HCT116 (cell line): Measurements from ENCODE around the gene EMP2. TPM values are rescaled to one million over a fixed set of nuclear protein-coding genes. Genes with fewer than 3 reads are reported as not detected.

ENCODE experiments used
- ATAC-seq: fragments of 200-7000 bp; cut with Tn5 transposase; 2 replicates; pipeline ENCODE4 v1.9.1; 2020; ENCODE audit warnings: mild to moderate bottlenecking, moderate library complexity
- BruUV-seq: library from RNA; stranded (reverse); fragments of 400-500 nt; replicated peaks from 2 replicates; lab custom pipeline; 2021; lab: Mats Ljungman, UMichigan
- CTCF ChIA-PET: fragments of 300-600 bp; sonication (Branson Sonifier 250); formaldehyde crosslinking; loops from one replicate; lab custom pipeline; 2021; ENCODE audit warnings: antibody characterized with exemption; lab: Charles Lee
- POLR2A ChIA-PET: fragments of 300-600, 350-600 bp; sonication (Branson Sonifier 250); formaldehyde crosslinking; loops from one replicate; lab custom pipeline; 2021; ENCODE audit warnings: antibody characterized with exemption; lab: Charles Lee
- RAD21 ChIA-PET, 2 experiments: fragments of 300-600 bp; sonication (Branson Sonifier 250); formaldehyde crosslinking; loops; one replicate each; lab custom pipeline; 2023; ENCODE audit warnings: low total read pairs in 2 of 2; ENCODE audit not compliant: uncharacterized antibody in 2 of 2, unreplicated experiment in 2 of 2, low non-redundant PET in 1 of 2; lab: Charles Lee
- DNase-seq: peaks from one replicate; pipeline ENCODE4 v3.0.0-alpha.2; 2010; ENCODE audit warnings: low read depth, low spot score
- H2AFZ ChIP-seq: fragments of 200-600 bp; shearing (Covaris generic), sonication (generic); 2 replicates; pipeline ENCODE4 v1.6.1; 2017; ENCODE audit warnings: low read depth, mixed run types, mixed read lengths, antibody characterized with exemption, low read length; ENCODE audit not compliant: poor library complexity, severe bottlenecking
- H3K27ac ChIP-seq: 2 replicates; pipeline ENCODE4 v1.5.1; 2012; ENCODE audit warnings: low read depth, low read length
- H3K27me3 ChIP-seq: fragments of 200-600 bp; sonication (generic); 2 replicates; pipeline ENCODE4 v1.6.1; 2016; ENCODE audit warnings: mixed run types, low read length, mixed read lengths; ENCODE audit not compliant: insufficient read depth
- H3K36me3 ChIP-seq, 2 experiments: fragments of 200-500 bp in 1 of 2; fragments of 200-600 bp in 1 of 2; sonication (Bioruptor generic) in 1 of 2; sonication (generic) in 1 of 2; 2 replicates each; pipeline versions ENCODE4 v1.5.1 to v1.6.1; 2014 to 2016; ENCODE audit warnings: low read length in 2 of 2, inconsistent platforms in 1 of 2, mixed read lengths in 1 of 2, mixed run types in 1 of 2; ENCODE audit not compliant: insufficient read depth in 2 of 2, control insufficient read depth in 1 of 2
- H3K4me1 ChIP-seq, 2 experiments: fragments of 200-600 bp in 1 of 2; sonication (generic) in 1 of 2; 2 replicates each; pipeline versions ENCODE4 v1.5.1 to v1.6.1; 2012 to 2017; ENCODE audit warnings: low read length in 2 of 2, inconsistent platforms in 1 of 2, mild to moderate bottlenecking in 1 of 2, mixed read lengths in 1 of 2, mixed run types in 1 of 2, moderate library complexity in 1 of 2; ENCODE audit not compliant: insufficient read depth in 2 of 2, control insufficient read depth in 1 of 2
- H3K4me2 ChIP-seq: fragments of 200-600 bp; sonication (generic); 2 replicates; pipeline ENCODE4 v1.6.1; 2017; ENCODE audit warnings: mixed run types, low read length, mixed read lengths
- H3K4me3 ChIP-seq, 2 experiments: fragments of 200-600 bp in 1 of 2; sonication (generic) in 1 of 2; replicated peaks in 1 of 2; 2 replicates each; pipeline ENCODE4 v1.5.1; 2011 to 2016; ENCODE audit warnings: low read length in 2 of 2, control low read depth in 1 of 2, low read depth in 1 of 2, mild to moderate bottlenecking in 1 of 2, mixed read lengths in 1 of 2, mixed run types in 1 of 2
- H3K79me2 ChIP-seq: fragments of 200-600 bp; sonication (generic); 2 replicates; pipeline ENCODE4 v1.6.1; 2017; ENCODE audit warnings: mild to moderate bottlenecking, mixed run types, low read length, moderate library complexity, mixed read lengths; ENCODE audit not compliant: insufficient read depth
- H3K9ac ChIP-seq: fragments of 200-600 bp; sonication (generic); 2 replicates; pipeline ENCODE4 v1.6.1; 2016; ENCODE audit warnings: low read length, mixed read lengths
- H3K9me2 ChIP-seq: fragments of 200-600 bp; sonication (generic), shearing (Covaris generic); 2 replicates; pipeline ENCODE4 v1.6.1; 2017; ENCODE audit warnings: mixed run types, mild to moderate bottlenecking, moderate library complexity; ENCODE audit not compliant: insufficient read depth
- H3K9me3 ChIP-seq, 2 experiments: fragments of 200-500 bp in 1 of 2; fragments of 200-600 bp in 1 of 2; sonication (Bioruptor generic) in 1 of 2; sonication (generic) in 1 of 2; 2 replicates each; pipeline ENCODE4 v1.6.1; 2014 to 2017; ENCODE audit warnings: low read length in 2 of 2, mixed read lengths in 2 of 2, inconsistent platforms in 1 of 2, low read depth in 1 of 2, mild to moderate bottlenecking in 1 of 2, mixed run types in 1 of 2, moderate library complexity in 1 of 2; ENCODE audit not compliant: control insufficient read depth in 1 of 2, insufficient read depth in 1 of 2
- H4K20me1 ChIP-seq: fragments of 200-600 bp; sonication (generic), shearing (Covaris generic); 2 replicates; pipeline ENCODE4 v1.6.1; 2017; ENCODE audit warnings: mixed run types, mild to moderate bottlenecking, moderate library complexity; ENCODE audit not compliant: insufficient read depth
- ELF1 ChIP-seq: IDR thresholded peaks from 2 replicates; pipeline ENCODE4 v1.6.1; 2012; ENCODE audit warnings: low read depth, borderline replicate concordance
- EZH2phosphoT487 ChIP-seq: fragments of 200-600 bp; IDR thresholded peaks from 2 replicates; pipeline ENCODE4 v1.6.1; 2018; ENCODE audit warnings: antibody characterized with exemption, borderline replicate concordance
- POLR2A ChIP-seq: IDR thresholded peaks from 2 replicates; pipeline ENCODE4 v1.7.0; 2011; ENCODE audit warnings: borderline replicate concordance; ENCODE audit not compliant: insufficient read depth, insufficient read length; ENCODE audit errors: extremely low read depth
- POLR2AphosphoS5 ChIP-seq: IDR thresholded peaks from 2 replicates; pipeline ENCODE4 v1.6.1; 2011; ENCODE audit warnings: mild to moderate bottlenecking, low read depth, low read length, moderate library complexity
- SP1 ChIP-seq: IDR thresholded peaks from 2 replicates; pipeline ENCODE4 v1.6.1; 2012; ENCODE audit warnings: low read depth
- ZNF274 ChIP-seq: fragments of 200-500 bp; sonication (Bioruptor generic); IDR thresholded peaks from 2 replicates; pipeline ENCODE4 v1.6.1; 2014; ENCODE audit warnings: mild to moderate bottlenecking, low read depth, low read length, inconsistent platforms
- intact Hi-C: fragments of 100-400 bp; cut with micrococcal nuclease; formaldehyde crosslinking; loops from 2 replicates; pipeline ENCODE4 v1.10.0; 2022
- total RNA-seq: library from RNA; stranded (reverse); gene quantifications from one replicate; pipeline ENCODE4 v1.2.1, GENCODE V29; 2021; ENCODE audit not compliant: unreplicated experiment
- TF ChIP-seq, protein P1 (sequence below): IDR thresholded peaks from 2 replicates; pipeline ENCODE4 v1.6.1; 2011; ENCODE audit warnings: mild to moderate bottlenecking, low read length, moderate library complexity; ENCODE audit not compliant: insufficient replicate concordance; ENCODE audit errors: extremely low read depth
- TF ChIP-seq, protein P2 (sequence below), 3 experiments: fragments of 200-600 bp in 1 of 3; sonication (generic) in 1 of 3; IDR thresholded peaks in 2 of 3; conservative IDR thresholded peaks in 1 of 3; 2 replicates each; pipeline ENCODE4 v1.5.1; 2012 to 2017; ENCODE audit warnings: low read depth in 2 of 3, low read length in 2 of 3, antibody characterized with exemption in 1 of 3, borderline replicate concordance in 1 of 3, control low read depth in 1 of 3, mild to moderate bottlenecking in 1 of 3, mixed read lengths in 1 of 3, mixed run types in 1 of 3, moderate library complexity in 1 of 3; ENCODE audit not compliant: insufficient read depth in 1 of 3
- TF ChIP-seq, protein P3 (sequence below): IDR thresholded peaks from 2 replicates; pipeline ENCODE4 v1.6.1; 2012
- TF ChIP-seq, protein P4 (sequence below): IDR thresholded peaks from 2 replicates; pipeline ENCODE4 v1.6.1; 2012

EMP2 gene
- total RNA-seq, 1 experiment from 2014 or later, result 32.6 TPM

DNA sequence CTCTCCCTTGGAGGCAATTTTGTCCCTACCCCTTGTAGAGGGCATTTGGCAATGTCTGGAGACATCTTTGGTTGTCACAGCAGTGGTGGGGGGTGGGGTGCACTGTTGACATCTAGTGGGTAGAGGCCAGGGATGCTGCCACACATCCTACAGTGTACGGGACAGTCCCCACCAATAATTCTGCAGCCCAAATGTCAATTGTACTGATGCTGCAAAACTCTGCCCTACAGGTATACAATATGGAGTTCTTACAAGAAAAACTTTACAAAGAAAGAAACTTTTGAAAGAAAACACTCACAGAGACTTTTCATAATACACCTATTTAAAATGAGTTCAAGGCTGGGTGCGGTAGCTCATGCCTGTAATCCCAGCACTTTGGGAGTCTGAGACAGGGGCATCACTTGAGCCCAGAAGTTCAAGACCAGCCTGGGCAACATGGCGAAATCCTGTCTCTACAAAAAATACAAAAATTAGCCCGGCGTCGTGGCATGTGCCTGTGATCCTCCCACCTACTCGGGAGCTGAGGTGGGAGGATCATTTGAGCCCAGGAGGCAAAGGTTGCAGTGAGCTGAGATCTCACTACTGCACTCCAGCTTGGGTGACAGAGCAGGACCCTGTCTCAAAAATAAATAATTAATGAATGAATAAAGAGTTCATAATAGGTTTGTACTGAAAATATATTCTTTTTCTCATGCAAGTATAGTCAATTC is 59.4 kb downstream of the EMP2 start:
- Histone ChIP-seq H3K27ac (no peak overlapping the region), H4K20me1 (no peaks in the 10 kb centered on the region), H3K9ac (no peak overlapping the region), H3K9me2 (no peaks in the 10 kb centered on the region), H3K36me3 (0 out of 4 replicates have a peak, but pooled peaks cover 0 to 3% of the 10 kb centered on the region in 2 experiments), H3K27me3 (no peaks in the 10 kb centered on the region), H3K4me2 (no peak overlapping the region), H3K9me3 (no peaks in the 10 kb centered on the region), H3K79me2 (no peaks in the 10 kb centered on the region), H3K4me3 (no peak overlapping the region), H2AFZ (no peak overlapping the region), H3K4me1 (no peaks in the 10 kb centered on the region)
- intact Hi-C loops, result loop anchor here (1.0 kb wide), 1 partner anchor 216 kb away; no protein-coding TSS in a partner anchor
- no peak for ATAC-seq
- DNase-seq, result no peak
- ChIA-PET RAD21 (no interaction called here), POLR2A (no interaction called here), CTCF (interaction anchor here (0.7 to 1.8 kb wide), 4 partner anchors 13 to 398 kb away, joined by 3 to 5 read pairs (median 4); no protein-coding TSS in a partner anchor)
- TF ChIP-seq, protein P1, sequence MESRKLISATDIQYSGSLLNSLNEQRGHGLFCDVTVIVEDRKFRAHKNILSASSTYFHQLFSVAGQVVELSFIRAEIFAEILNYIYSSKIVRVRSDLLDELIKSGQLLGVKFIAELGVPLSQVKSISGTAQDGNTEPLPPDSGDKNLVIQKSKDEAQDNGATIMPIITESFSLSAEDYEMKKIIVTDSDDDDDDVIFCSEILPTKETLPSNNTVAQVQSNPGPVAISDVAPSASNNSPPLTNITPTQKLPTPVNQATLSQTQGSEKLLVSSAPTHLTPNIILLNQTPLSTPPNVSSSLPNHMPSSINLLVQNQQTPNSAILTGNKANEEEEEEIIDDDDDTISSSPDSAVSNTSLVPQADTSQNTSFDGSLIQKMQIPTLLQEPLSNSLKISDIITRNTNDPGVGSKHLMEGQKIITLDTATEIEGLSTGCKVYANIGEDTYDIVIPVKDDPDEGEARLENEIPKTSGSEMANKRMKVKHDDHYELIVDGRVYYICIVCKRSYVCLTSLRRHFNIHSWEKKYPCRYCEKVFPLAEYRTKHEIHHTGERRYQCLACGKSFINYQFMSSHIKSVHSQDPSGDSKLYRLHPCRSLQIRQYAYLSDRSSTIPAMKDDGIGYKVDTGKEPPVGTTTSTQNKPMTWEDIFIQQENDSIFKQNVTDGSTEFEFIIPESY, result no peak
- TF ChIP-seq EZH2phosphoT487 (no peak), SP1 (no peak), POLR2AphosphoS5 (no peak), POLR2A (no peak), ELF1 (no peak), ZNF274 (no peak)
- TF ChIP-seq, protein P2, sequence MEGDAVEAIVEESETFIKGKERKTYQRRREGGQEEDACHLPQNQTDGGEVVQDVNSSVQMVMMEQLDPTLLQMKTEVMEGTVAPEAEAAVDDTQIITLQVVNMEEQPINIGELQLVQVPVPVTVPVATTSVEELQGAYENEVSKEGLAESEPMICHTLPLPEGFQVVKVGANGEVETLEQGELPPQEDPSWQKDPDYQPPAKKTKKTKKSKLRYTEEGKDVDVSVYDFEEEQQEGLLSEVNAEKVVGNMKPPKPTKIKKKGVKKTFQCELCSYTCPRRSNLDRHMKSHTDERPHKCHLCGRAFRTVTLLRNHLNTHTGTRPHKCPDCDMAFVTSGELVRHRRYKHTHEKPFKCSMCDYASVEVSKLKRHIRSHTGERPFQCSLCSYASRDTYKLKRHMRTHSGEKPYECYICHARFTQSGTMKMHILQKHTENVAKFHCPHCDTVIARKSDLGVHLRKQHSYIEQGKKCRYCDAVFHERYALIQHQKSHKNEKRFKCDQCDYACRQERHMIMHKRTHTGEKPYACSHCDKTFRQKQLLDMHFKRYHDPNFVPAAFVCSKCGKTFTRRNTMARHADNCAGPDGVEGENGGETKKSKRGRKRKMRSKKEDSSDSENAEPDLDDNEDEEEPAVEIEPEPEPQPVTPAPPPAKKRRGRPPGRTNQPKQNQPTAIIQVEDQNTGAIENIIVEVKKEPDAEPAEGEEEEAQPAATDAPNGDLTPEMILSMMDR (IDR thresholded peaks at IDR 0.05 in 2 of 3, conservative IDR thresholded peaks at IDR 0.05 in 1 of 3; ENCODE audit: borderline replicate concordance in 1 of 3, insufficient read depth in 1 of 3, low read depth in 2 of 3, low read length in 2 of 3), result no peak
- TF ChIP-seq, protein P3, sequence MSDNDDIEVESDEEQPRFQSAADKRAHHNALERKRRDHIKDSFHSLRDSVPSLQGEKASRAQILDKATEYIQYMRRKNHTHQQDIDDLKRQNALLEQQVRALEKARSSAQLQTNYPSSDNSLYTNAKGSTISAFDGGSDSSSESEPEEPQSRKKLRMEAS, result no peak
- TF ChIP-seq, protein P4, sequence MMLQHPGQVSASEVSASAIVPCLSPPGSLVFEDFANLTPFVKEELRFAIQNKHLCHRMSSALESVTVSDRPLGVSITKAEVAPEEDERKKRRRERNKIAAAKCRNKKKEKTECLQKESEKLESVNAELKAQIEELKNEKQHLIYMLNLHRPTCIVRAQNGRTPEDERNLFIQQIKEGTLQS, result no peak
- no TSS peak for BruUV-seq
